Skeletal muscle tissue (tissue), 4 donors: Measurements from ENCODE around the gene SSC5D. TPM values are rescaled to one million over a fixed set of nuclear protein-coding genes. Genes with fewer than 3 reads are reported as not detected.
A peak's percentile ranks its signal among the peaks of the same experiment; 100 is the strongest.

Experiments used
- H3K27ac ChIP-seq: one replicate; pipeline ENCODE4 v1.7.0; 2013; ENCODE audit warnings: mild to moderate bottlenecking, low read depth, low read length, inconsistent platforms
- H3K27me3 ChIP-seq, 3 donors: one replicate each; pipeline ENCODE4 v1.7.0; 2013; ENCODE audit warnings: low read length in 3 of 3; ENCODE audit not compliant: control insufficient read depth in 3 of 3, insufficient read depth in 3 of 3
- H3K36me3 ChIP-seq, 3 donors: one replicate each; pipeline ENCODE4 v1.7.0; 2013; ENCODE audit warnings: low read length in 3 of 3; ENCODE audit not compliant: control insufficient read depth in 3 of 3, insufficient read depth in 3 of 3
- H3K4me1 ChIP-seq, 3 donors: one replicate each; pipeline ENCODE4 v1.7.0; 2013; ENCODE audit warnings: low read length in 3 of 3, mild to moderate bottlenecking in 3 of 3; ENCODE audit not compliant: control insufficient read depth in 3 of 3, insufficient read depth in 3 of 3
- H3K4me3 ChIP-seq, 3 donors: one replicate each; pipeline ENCODE4 v1.7.0; 2013; ENCODE audit warnings: low read length in 3 of 3
- H3K9ac ChIP-seq, 3 donors: one replicate each; pipeline ENCODE4 v1.7.0; 2013; ENCODE audit warnings: low read length in 3 of 3, mild to moderate bottlenecking in 3 of 3, moderate library complexity in 2 of 3, low read depth in 1 of 3
- H3K9me3 ChIP-seq, 3 donors: one replicate each; pipeline ENCODE4 v1.7.0; 2013; ENCODE audit warnings: low read length in 3 of 3; ENCODE audit not compliant: control insufficient read depth in 3 of 3
- total RNA-seq: library from RNA; depleted of rRNA; stranded (reverse); fragments of >200 nt; gene quantifications from one replicate; pipeline ENCODE4 v1.2.3, GENCODE V29; 2014
- donor health status: Osteomylitis.

The SSC5D gene
- total RNA-seq, 1 donor from 2014 or later = 17.7 TPM

GRCh38 chr19:55461974-55462626 is 26.1 kb upstream of the SSC5D start:
- Histone ChIP-seq H3K9ac (peak overlapping the region; percentile 73 to 94 (median 76)), H3K36me3 (no peaks in the 10 kb centered on the region), H3K9me3 (no peaks in the 10 kb centered on the region), H3K4me1 (peaks cover 14 to 25% (median 17%) of the 10 kb centered on the region in 3 donors), H3K27me3 (no peaks in the 10 kb centered on the region), H3K4me3 (peak overlapping the region; percentile 72 to 90 (median 78)), H3K27ac (peak overlapping the region; percentile 69)

GRCh38 chr19:55462722-55463121 is 25.5 kb upstream of the SSC5D start:
- Histone ChIP-seq H3K27ac (no peak overlapping the region), H3K36me3 (no peaks in the 10 kb centered on the region), H3K4me1 (peaks cover 18 to 25% (median 21%) of the 10 kb centered on the region in 3 donors), H3K9me3 (no peaks in the 10 kb centered on the region), H3K27me3 (no peaks in the 10 kb centered on the region), H3K4me3 (no peak overlapping the region), H3K9ac (peak overlapping the region in 1 of 3 donors; percentile 94)

- Histone ChIP-seq H3K27ac (no peak overlapping the region), H3K9me3 (no peaks in the 10 kb centered on the region), H3K4me1 (peaks cover 21 to 29% (median 21%) of the 10 kb centered on the region in 3 donors), H3K36me3 (no peaks in the 10 kb centered on the region), H3K27me3 (no peaks in the 10 kb centered on the region), H3K9ac (no peak overlapping the region), H3K4me3 (no peak overlapping the region)
Observed at GRCh38 chr19:55463583-55464031, 24.6 kb upstream of the SSC5D start.

- no peaks in the 10 kb centered on the region for H3K27me3 ChIP-seq
- H3K9ac ChIP-seq = no peak overlapping the region
- H3K4me1 ChIP-seq = peaks cover 21 to 29% (median 21%) of the 10 kb centered on the region in 3 donors
- H3K9me3 ChIP-seq = no peaks in the 10 kb centered on the region
- no peaks in the 10 kb centered on the region for H3K36me3 ChIP-seq
- no peak overlapping the region for H3K4me3 ChIP-seq
- no peak overlapping the region for H3K27ac ChIP-seq
Observed at GRCh38 chr19:55464039-55464661, 24.1 kb upstream of the SSC5D start.

GRCh38 chr19:55464662-55465054 is 23.6 kb upstream of the SSC5D start, which contains the start of gene C19orf85:
TSS of gene C19orf85 (minus strand) at chr19:55464751. CDS start at chr19:55464554, 197 bp downstream.
- no peak within 1 kb of the TSS for H3K27ac ChIP-seq
- no peaks in the 10 kb centered on the region for H3K36me3 ChIP-seq
- no peaks in the 10 kb centered on the region for H3K9me3 ChIP-seq
- H3K27me3 ChIP-seq = no peaks in the 10 kb centered on the region
- H3K4me1 ChIP-seq = peaks cover 19 to 27% (median 19%) of the 10 kb centered on the region in 3 donors
- H3K9ac ChIP-seq = no peak within 1 kb of the TSS
- no peak within 1 kb of the TSS for H3K4me3 ChIP-seq

- no peak overlapping the region for H3K4me3 ChIP-seq
- H3K27me3 ChIP-seq = no peaks in the 10 kb centered on the region
- no peaks in the 10 kb centered on the region for H3K36me3 ChIP-seq
Observed at GRCh38 chr19:55465460-55466240, 22.6 kb upstream of the SSC5D start.

GRCh38 chr19:55466241-55466614 is 22.0 kb upstream of the SSC5D start:
- Histone ChIP-seq H3K27ac (no peak overlapping the region), H3K27me3 (no peaks in the 10 kb centered on the region), H3K4me1 (peaks cover 7 to 11% (median 10%) of the 10 kb centered on the region in 3 donors), H3K9me3 (no peaks in the 10 kb centered on the region), H3K4me3 (no peak overlapping the region), H3K9ac (no peak overlapping the region), H3K36me3 (no peaks in the 10 kb centered on the region)

More at GRCh38 chr19:55465460-55466240, 22.6 kb upstream of the SSC5D start:
- no peak overlapping the region for H3K9ac ChIP-seq
- no peak overlapping the region for H3K27ac ChIP-seq
- H3K4me1 ChIP-seq = peaks cover 11 to 17% (median 15%) of the 10 kb centered on the region in 3 donors
- H3K9me3 ChIP-seq = no peaks in the 10 kb centered on the region

- H3K9ac ChIP-seq = no peak overlapping the region
- no peak overlapping the region for H3K27ac ChIP-seq
- H3K4me1 ChIP-seq = peaks cover 4 to 7% (median 4%) of the 10 kb centered on the region in 3 donors
- H3K36me3 ChIP-seq = no peaks in the 10 kb centered on the region
- H3K27me3 ChIP-seq = no peaks in the 10 kb centered on the region
- no peaks in the 10 kb centered on the region for H3K9me3 ChIP-seq
- no peak overlapping the region for H3K4me3 ChIP-seq
Observed at GRCh38 chr19:55467236-55468053, 20.8 kb upstream of the SSC5D start.

GRCh38 chr19:55468054-55468393 is 20.2 kb upstream of the SSC5D start:
- Histone ChIP-seq H3K9ac (no peak overlapping the region), H3K4me1 (peaks cover 4 to 7% (median 4%) of the 10 kb centered on the region in 3 donors), H3K4me3 (no peak overlapping the region), H3K9me3 (no peaks in the 10 kb centered on the region), H3K27me3 (no peaks in the 10 kb centered on the region), H3K27ac (no peak overlapping the region), H3K36me3 (no peaks in the 10 kb centered on the region)
